ENCODE measurements around the gene KRT10. TPM values are rescaled to one million over a fixed set of nuclear protein-coding genes. Genes with fewer than 3 reads are reported as not detected.

KRT10 gene
- total and polyA plus RNA-seq, 2 experiments from 2014 or later, result 9.6 to 123 TPM

DNA sequence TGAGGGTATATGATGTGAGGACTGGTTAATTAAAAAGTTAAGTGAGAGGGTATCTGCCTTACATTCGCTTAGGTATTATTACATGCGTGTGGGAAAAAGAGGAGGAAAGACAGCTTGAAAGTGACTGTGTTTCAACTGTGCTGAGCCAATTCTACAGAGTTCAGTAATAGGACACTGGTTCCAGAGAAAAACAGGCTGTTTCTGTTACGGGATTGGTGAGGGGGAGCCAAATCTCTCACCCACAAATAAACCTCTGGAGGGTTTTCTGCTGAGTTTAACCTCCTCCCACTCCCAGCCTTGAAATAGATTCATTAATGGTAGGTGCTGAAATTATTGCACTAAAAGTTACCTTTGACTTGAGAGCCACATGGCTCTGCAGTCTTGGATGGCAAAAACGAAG, 46.5 kb downstream of the KRT10 start:
- no peaks in the 10 kb centered on the region for H3K4me1 Mint-ChIP-seq
- no peak overlapping the region for H3K27ac Mint-ChIP-seq
- Histone ChIP-seq H3K27me3 (ENCODE audit: insufficient read depth) (peaks cover 15% of the 10 kb centered on the region), H2AFZ (peak overlapping the region; percentile 19; the same call in 1 of the 2 replicates), H3K36me3 (ENCODE audit: insufficient read depth) (no peaks in the 10 kb centered on the region), H3K4me1 (ENCODE audit: insufficient read depth) (no peaks in the 10 kb centered on the region), H3K4me2 (no peak overlapping the region), H3K79me2 (replicated peaks; ENCODE audit: insufficient read depth) (no peaks in the 10 kb centered on the region), H3F3A (replicated peaks; ENCODE audit: low read depth) (no peaks in the 10 kb centered on the region), H3K4me3 (no peak overlapping the region), H4K20me1 (replicated peaks; ENCODE audit: insufficient read depth) (no peaks in the 10 kb centered on the region), H3K27ac (ENCODE audit: low read depth) (no peak overlapping the region), H3K9me2 (ENCODE audit: insufficient read depth) (no peaks in the 10 kb centered on the region)
- no peak for TF ChIP-seq REST (IDR thresholded peaks at IDR 0.05; ENCODE audit: unreplicated experiment)
- TF ChIP-seq STAT1 (IDR thresholded peaks at IDR 0.05; ENCODE audit: unreplicated experiment), result no peak
- no peak for TF ChIP-seq EZH2phosphoT487 (IDR thresholded peaks at IDR 0.05; ENCODE audit: unreplicated experiment)
- TF ChIP-seq POLR2AphosphoS5 (IDR thresholded peaks at IDR 0.05; ENCODE audit: low read depth), result no peak
- TF ChIP-seq, protein P1, sequence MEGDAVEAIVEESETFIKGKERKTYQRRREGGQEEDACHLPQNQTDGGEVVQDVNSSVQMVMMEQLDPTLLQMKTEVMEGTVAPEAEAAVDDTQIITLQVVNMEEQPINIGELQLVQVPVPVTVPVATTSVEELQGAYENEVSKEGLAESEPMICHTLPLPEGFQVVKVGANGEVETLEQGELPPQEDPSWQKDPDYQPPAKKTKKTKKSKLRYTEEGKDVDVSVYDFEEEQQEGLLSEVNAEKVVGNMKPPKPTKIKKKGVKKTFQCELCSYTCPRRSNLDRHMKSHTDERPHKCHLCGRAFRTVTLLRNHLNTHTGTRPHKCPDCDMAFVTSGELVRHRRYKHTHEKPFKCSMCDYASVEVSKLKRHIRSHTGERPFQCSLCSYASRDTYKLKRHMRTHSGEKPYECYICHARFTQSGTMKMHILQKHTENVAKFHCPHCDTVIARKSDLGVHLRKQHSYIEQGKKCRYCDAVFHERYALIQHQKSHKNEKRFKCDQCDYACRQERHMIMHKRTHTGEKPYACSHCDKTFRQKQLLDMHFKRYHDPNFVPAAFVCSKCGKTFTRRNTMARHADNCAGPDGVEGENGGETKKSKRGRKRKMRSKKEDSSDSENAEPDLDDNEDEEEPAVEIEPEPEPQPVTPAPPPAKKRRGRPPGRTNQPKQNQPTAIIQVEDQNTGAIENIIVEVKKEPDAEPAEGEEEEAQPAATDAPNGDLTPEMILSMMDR (conservative IDR thresholded peaks at IDR 0.05; ENCODE audit: low read depth in 2 of 2), result no peak
- no peak for TF ChIP-seq ZNF114 (CRISPR knock-in tag; IDR thresholded peaks at IDR 0.05)
- TF ChIP-seq CREB1 (CRISPR knock-in tag; IDR thresholded peaks at IDR 0.05; ENCODE audit: low read depth), result no peak
- no peak for TF ChIP-seq NANOG (IDR thresholded peaks at IDR 0.05; ENCODE audit: borderline replicate concordance)
- TF ChIP-seq JUNB (IDR thresholded peaks at IDR 0.05; ENCODE audit: unreplicated experiment), result no peak
- TF ChIP-seq ZNF462 (CRISPR knock-in tag; IDR thresholded peaks at IDR 0.05), result no peak
- TF ChIP-seq, protein P2, sequence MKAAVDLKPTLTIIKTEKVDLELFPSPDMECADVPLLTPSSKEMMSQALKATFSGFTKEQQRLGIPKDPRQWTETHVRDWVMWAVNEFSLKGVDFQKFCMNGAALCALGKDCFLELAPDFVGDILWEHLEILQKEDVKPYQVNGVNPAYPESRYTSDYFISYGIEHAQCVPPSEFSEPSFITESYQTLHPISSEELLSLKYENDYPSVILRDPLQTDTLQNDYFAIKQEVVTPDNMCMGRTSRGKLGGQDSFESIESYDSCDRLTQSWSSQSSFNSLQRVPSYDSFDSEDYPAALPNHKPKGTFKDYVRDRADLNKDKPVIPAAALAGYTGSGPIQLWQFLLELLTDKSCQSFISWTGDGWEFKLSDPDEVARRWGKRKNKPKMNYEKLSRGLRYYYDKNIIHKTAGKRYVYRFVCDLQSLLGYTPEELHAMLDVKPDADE (IDR thresholded peaks at IDR 0.05), result no peak
- TF ChIP-seq EZH2 (IDR thresholded peaks at IDR 0.05; ENCODE audit: low read depth, unreplicated experiment), result no peak
- TF ChIP-seq ZNF331 (CRISPR knock-in tag; IDR thresholded peaks at IDR 0.05; ENCODE audit: low read depth), result no peak
- no peaks in the 10 kb centered on the region for H3K9me3 Mint-ChIP-seq
- DNase-seq (ENCODE audit: low spot score) (no peak), ATAC-seq (no peak)
- H3K27me3 Mint-ChIP-seq (ENCODE audit: insufficient read depth, low read depth, poor library complexity), result peaks cover 6% of the 10 kb centered on the region
- no peak overlapping the region for H3K4me3 Mint-ChIP-seq
- H3K36me3 Mint-ChIP-seq (ENCODE audit: low read depth), result no peaks in the 10 kb centered on the region
